GM19193 (cell line): ENCODE results near the gene CDK14.

Experiments used
- POLR2A ChIP-seq: IDR thresholded peaks from 4 replicates; pipeline ENCODE4 v1.6.1; 2011; ENCODE audit not compliant: insufficient read depth, insufficient read length; ENCODE audit errors: extremely low read depth

CDK14 gene

DNA sequence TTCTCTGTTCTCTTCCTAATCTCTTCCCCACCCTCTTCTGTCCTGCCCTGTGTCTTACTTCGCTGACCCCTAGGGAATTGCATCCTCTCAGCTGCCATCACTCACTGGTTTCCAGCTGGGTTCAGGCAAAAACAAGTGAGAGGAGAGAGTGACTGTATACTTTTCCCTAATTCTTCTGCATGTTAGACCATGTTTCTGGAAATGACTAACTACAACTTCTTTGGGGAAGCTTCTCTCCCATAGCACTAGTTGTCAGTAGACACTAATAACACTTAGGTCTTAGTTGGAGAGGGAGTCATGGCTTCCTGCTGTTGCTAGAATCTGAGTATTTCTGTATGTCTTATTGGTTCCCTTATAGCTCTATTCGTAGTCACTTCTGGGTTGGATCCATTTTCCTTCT is 369.1 kb downstream of the CDK14 start:
- TF ChIP-seq POLR2A = no peak

DNA sequence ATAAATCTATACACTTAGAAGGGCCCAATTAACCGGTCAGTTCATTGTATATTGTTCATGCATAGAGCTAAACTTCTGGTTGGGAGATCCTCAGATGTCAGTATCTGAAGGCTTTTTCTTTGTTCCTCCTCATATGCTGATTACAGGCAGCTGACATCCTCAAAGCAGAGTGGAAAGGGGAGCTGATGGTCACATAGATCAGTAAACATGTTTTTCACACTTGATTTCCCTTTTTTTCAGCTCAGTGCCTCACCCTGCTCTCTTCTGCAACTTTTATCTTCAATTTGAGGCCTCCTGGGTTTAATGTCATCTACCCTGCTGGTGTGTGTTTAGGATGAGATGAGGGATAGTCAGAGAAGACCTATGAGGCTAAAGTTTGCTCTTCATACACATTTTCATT is 370.2 kb downstream of the CDK14 start:
- no peak for TF ChIP-seq POLR2A

DNA sequence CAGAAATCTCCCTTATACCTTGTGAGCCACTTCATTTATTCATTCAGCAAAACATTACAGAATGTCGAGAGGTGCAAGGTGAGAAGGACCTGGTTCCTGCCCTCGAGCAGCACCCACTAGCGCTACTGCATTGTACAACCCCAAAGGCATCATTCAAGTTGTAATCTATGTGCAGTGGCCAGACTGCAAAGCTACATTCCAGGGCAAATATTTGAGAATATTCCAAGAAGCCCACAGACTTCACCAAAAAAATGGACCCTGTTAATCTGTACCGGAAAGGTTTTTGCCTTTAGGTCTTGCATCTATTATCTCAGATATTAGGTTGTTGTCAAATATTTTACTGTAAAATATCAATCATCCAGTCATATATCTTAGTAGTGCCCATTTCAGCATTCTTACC is 372.8 kb downstream of the CDK14 start:
- TF ChIP-seq POLR2A = no peak

DNA sequence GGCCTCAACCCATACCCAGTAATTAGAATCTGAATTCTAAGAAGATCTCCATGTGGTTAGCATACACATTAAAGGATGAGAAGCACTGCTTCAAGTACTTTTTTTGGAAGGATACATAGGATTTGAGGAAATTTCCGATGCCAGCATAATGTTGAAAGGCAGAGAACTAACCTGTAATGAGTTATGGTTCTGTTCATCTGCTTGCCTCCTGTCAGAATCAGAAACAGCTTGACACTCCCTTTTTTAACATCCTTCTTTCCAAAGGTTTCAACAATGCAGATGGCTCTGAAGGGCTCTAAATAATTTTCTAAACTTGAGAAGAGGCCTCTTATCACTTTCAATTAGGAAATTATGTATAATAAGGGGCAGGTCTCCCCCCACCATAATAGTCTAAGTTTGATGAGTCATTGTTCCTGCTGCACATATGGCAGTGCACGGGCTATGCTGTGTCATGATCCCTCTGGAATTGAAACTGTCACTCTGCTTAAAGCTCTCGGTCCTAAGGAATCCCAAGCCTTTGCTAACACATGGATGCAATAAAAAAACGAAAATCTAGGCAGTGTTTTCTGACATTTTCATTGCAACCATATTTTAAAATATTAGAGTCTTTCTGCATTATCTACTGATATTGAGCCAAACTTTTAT is 376.9 kb downstream of the CDK14 start:
- no peak for TF ChIP-seq POLR2A

DNA sequence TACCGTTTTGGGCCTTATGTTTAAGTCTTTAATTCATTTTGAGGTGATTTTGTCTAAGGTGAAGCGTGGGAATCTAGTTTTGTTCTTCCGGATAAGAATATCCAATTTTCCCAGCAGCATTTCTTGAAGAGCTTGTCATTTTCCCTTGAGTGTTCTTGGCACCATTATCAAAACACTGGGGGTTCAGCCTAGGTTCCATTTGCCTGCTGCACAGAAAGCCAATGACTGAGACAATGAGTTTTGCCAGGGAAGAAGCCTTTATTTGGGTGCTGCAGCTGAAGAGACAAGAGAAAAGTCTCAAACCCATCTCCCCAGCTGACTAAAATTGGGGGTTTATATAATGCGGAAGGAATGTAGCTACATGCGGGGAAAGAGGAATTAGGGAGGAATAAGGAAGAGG is 380.9 kb downstream of the CDK14 start:
- no peak for TF ChIP-seq POLR2A

DNA sequence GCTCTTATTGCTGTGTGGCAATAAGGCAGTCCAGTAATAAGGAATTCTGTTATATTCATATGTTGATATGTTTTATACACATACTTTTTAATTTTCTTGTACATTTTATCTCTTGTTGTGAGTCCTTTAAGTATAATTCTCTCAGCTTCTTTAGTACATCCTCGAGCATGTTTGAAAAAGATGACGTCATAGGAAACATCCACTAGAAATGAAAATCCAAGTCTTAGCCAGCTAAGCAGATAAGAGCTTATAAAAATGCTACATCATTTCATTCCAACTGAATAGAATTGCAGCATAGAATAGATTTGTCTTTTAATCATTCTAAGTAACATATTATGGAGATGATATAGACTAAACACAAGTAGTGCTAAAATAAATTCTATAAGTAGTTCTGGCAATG is 384.4 kb downstream of the CDK14 start:
- no peak for TF ChIP-seq POLR2A

DNA sequence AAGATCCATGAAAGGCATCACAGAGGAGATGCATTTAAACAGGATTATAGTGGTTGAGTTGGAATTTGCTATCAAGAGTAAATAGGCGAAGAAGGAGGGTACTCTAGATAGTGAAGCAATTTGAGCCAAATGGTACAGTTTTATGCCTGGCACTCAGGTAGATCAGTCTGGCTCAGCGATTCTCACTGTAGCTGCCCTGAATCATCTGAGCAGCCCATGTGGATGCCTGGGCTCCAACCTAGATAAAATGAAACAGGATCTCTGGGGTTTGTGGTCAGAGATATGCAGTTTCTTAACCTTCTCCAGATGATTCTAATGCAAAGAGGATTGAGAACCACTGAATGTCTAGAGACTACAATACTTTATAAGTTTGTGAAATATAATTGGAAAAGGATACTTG is 386.1 kb downstream of the CDK14 start:
- TF ChIP-seq POLR2A = no peak

DNA sequence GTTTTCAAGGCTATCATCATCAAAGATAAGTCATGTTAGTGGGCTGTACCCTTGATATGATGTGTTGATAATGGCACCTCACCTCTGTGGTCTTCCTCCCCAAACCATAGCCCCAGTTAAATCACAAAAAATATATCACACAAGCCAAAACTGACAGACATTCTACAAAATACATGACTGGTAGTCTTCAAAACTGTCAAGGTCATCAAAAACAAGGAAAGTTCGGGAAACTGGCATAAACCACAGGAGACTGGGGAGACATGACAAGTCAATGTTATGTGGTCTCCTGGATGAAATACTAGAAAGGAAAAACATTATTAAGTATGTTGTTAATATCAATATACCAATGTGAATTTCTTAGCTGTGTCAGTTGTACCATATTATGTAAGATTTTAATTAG is 388.6 kb downstream of the CDK14 start:
- TF ChIP-seq POLR2A = no peak

GRCh38 chr7:90988516-90988915 is 392.4 kb downstream of the CDK14 start:
- TF ChIP-seq POLR2A = no peak

- TF ChIP-seq POLR2A = no peak
Measured at GRCh38 chr7:90988996-90989765, 393.1 kb downstream of the CDK14 start.

- no peak for TF ChIP-seq POLR2A
Measured at GRCh38 chr7:90994121-90994520, 398.0 kb downstream of the CDK14 start.

- TF ChIP-seq POLR2A = no peak
Measured at GRCh38 chr7:90994601-90995000, 398.5 kb downstream of the CDK14 start.

GRCh38 chr7:90995996-90996395 is 399.9 kb downstream of the CDK14 start:
- no peak for TF ChIP-seq POLR2A

DNA sequence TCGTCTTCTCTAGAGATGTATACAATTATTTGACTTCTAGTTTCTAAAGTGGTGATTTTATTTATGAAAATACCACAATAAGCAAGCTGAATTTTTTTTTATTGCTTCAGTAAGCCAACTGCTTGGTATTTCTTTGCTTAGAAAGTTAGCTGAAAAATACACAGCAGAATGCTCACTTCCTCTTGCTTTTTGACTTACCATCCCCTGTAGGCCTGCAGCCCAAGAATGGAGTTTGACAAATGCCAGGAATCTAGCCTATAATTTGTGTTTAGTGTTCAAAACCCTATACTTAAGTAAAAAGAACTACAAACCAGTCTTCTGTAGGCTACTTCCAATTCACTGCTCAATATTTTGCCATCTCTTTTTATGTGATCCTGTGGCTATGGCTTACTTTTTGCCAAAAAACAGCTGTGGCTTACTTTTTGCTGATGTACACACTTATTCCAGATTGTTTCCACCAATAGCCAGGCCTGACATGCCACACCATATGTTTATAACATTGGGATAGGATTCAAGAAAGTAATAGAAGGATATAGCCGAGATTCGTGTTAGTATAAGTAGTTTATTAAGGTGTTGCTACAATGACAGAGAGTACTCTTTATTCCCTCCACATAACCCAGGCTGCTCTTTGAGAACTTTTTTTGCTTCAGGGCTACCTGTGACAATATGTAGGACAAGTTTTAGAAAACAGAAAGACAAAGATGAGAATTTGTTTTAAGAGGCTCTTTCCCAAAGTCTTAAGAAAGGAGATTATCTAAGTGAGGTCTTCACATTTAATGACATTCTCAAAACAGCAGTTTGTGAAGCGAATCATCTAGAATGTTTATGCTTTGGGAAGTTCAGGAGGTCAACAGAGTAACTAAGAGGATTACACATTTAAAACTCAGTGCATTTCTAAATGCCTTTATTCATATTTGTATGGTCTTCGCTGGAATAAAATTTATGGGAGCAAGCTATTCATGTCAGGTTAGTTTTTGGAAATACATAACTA is 404.2 kb downstream of the CDK14 start:
- TF ChIP-seq POLR2A = no peak

- TF ChIP-seq POLR2A = no peak
Measured at GRCh38 chr7:91005024-91005423, 408.9 kb downstream of the CDK14 start.
